CD4-positive, alpha-beta T cell (primary cell): Measurements from ENCODE around the gene KLKB1. TPM values are rescaled to one million over a fixed set of nuclear protein-coding genes. Genes with fewer than 3 reads are reported as not detected.
"Not testable (repeated sequence)": the region's sequence is repeated elsewhere in the genome, so short reads cannot be mapped to it uniquely, and the experiment has no call there.

Source experiments
- ATAC-seq: fragments of 200-7000 bp; cut with Tn5 transposase; one replicate; pipeline ENCODE4 v1.10.0; 2022; ENCODE audit warnings: mild to moderate bottlenecking; ENCODE audit not compliant: poor library complexity
- CTCF ChIA-PET: fragments of 350-600 bp; sonication (Branson Sonifier 250); formaldehyde crosslinking; loops from one replicate; lab custom pipeline; 2021; ENCODE audit warnings: antibody characterized with exemption, inconsistent platforms; lab: Charles Lee
- POLR2A ChIA-PET: fragments of 350-600 bp; sonication (Branson Sonifier 250); formaldehyde crosslinking; loops from one replicate; lab custom pipeline; 2021; ENCODE audit warnings: antibody characterized with exemption, inconsistent platforms; lab: Charles Lee
- DNase-seq, 14 experiments: peaks; one replicate each; pipeline ENCODE4 v3.0.0-alpha.2; 2013 to 2020; ENCODE audit warnings: mixed read lengths in 2 of 14
- H3K27ac ChIP-seq, 2 donors: one replicate each; pipeline versions ENCODE4 v1.5.1 to v1.7.0; 2013; ENCODE audit warnings: low read length in 2 of 2, low read depth in 1 of 2, mild to moderate bottlenecking in 1 of 2
- H3K27me3 ChIP-seq, 2 experiments: 1 replicate in 1 of 2; 2 replicates in 1 of 2; pipeline versions ENCODE4 v1.6.1 to v1.7.0; 2013; ENCODE audit warnings: low read length in 2 of 2, control low read depth in 1 of 2, mild to moderate bottlenecking in 1 of 2, moderate library complexity in 1 of 2; ENCODE audit not compliant: insufficient read depth in 2 of 2, control insufficient read depth in 1 of 2
- H3K36me3 ChIP-seq: one replicate; pipeline ENCODE4 v1.6.1; 2013; ENCODE audit warnings: low read length, control low read depth; ENCODE audit not compliant: insufficient read depth
- H3K4me1 ChIP-seq: one replicate; pipeline ENCODE4 v1.6.1; 2013; ENCODE audit warnings: low read length, control low read depth; ENCODE audit not compliant: insufficient read depth
- H3K4me3 ChIP-seq: one replicate; pipeline ENCODE4 v1.5.1; 2013; ENCODE audit warnings: mild to moderate bottlenecking, low read length, moderate library complexity
- H3K9me3 ChIP-seq, 2 experiments: 1 replicate in 1 of 2; 2 replicates in 1 of 2; pipeline versions ENCODE4 v1.6.1 to v1.7.0; 2013; ENCODE audit warnings: low read length in 2 of 2, mild to moderate bottlenecking in 2 of 2, control low read depth in 1 of 2, moderate library complexity in 1 of 2; ENCODE audit not compliant: control insufficient read depth in 1 of 2, insufficient read depth in 1 of 2
- H3K27ac Mint-ChIP-seq: one replicate; pipeline ENCODE4 v1.8.0; 2020; ENCODE audit warnings: mixed read lengths
- H3K27me3 Mint-ChIP-seq: one replicate; pipeline ENCODE4 v1.8.0; 2021; ENCODE audit warnings: mixed read lengths
- H3K36me3 Mint-ChIP-seq: one replicate; pipeline ENCODE4 v1.8.0; 2021; ENCODE audit warnings: low read depth, mixed read lengths
- H3K4me1 Mint-ChIP-seq: one replicate; pipeline ENCODE4 v1.8.0; 2021; ENCODE audit warnings: low read depth, mixed read lengths
- H3K4me3 Mint-ChIP-seq: one replicate; pipeline ENCODE4 v1.8.0; 2020; ENCODE audit warnings: mild to moderate bottlenecking, mixed read lengths
- H3K9me3 Mint-ChIP-seq: one replicate; pipeline ENCODE4 v1.8.0; 2020; ENCODE audit warnings: mixed read lengths
- CTCF ChIP-seq: fragments of 200-600 bp; IDR thresholded peaks from one replicate; pipeline ENCODE4 v1.8.0; 2022; ENCODE audit warnings: antibody characterized with exemption, mild to moderate bottlenecking
- intact Hi-C, 2 experiments: fragments of 100-400 bp; cut with DNase I in 1 of 2; cut with micrococcal nuclease in 1 of 2; formaldehyde crosslinking; loops; one replicate each; pipeline versions ENCODE4 v1.15.1 to v1.9.0; 2023 to 2025; cut with DNase I, micrococcal nuclease
- total RNA-seq, 174 experiments: library from RNA in 2 of 174; stranded (reverse) in 2 of 174; gene quantifications; one replicate each; pipeline ENCODE4 v1.2.3 and lab custom pipeline; 2021 to 2026

KLKB1 gene
- total RNA-seq, 2 experiments from 2014 or later = 1.2 TPM

GRCh38 chr4:186244835-186245234, 17.5 kb downstream of the KLKB1 start:
- ATAC-seq (no peak), DNase-seq (no peak)
- ChIA-PET POLR2A (no interaction called here), CTCF (no interaction called here)
- no peak overlapping the region for H3K27ac ChIP-seq
- no peaks in the 10 kb centered on the region for H3K36me3 ChIP-seq
- H3K36me3 Mint-ChIP-seq = peaks cover 21% of the 10 kb centered on the region
- intact Hi-C loops = no loop called here
- no peak overlapping the region for H3K4me3 Mint-ChIP-seq
- peaks cover 6% of the 10 kb centered on the region for H3K9me3 Mint-ChIP-seq
- H3K4me3 ChIP-seq = no peak overlapping the region
- H3K27me3 ChIP-seq = no peaks in the 10 kb centered on the region
- no peaks in the 10 kb centered on the region for H3K27me3 Mint-ChIP-seq
- TF ChIP-seq CTCF = no peak
- H3K4me1 Mint-ChIP-seq = no peaks in the 10 kb centered on the region
- H3K4me1 ChIP-seq = no peaks in the 10 kb centered on the region
- no peak overlapping the region for H3K27ac Mint-ChIP-seq
- H3K9me3 ChIP-seq = peaks cover 0 to 5% of the 10 kb centered on the region in 2 experiments

GRCh38 chr4:186247062-186247752, 19.9 kb downstream of the KLKB1 start:
- H3K27ac ChIP-seq, DNase-seq, H3K27me3 ChIP-seq, H3K9me3 ChIP-seq, H3K27me3 Mint-ChIP-seq, H3K4me3 ChIP-seq, CTCF ChIA-PET, H3K27ac Mint-ChIP-seq, ATAC-seq, H3K4me1 ChIP-seq, H3K4me3 Mint-ChIP-seq, H3K9me3 Mint-ChIP-seq, POLR2A ChIA-PET, H3K36me3 ChIP-seq, intact Hi-C loops, H3K4me1 Mint-ChIP-seq: not testable (repeated sequence)
- H3K36me3 Mint-ChIP-seq = peaks cover 19% of the 10 kb centered on the region

- no peak for TF ChIP-seq CTCF
- ATAC-seq (no peak), DNase-seq (no peak)
- Histone ChIP-seq H3K27me3 (no peaks in the 10 kb centered on the region), H3K9me3 (peaks cover 0 to 5% of the 10 kb centered on the region in 2 experiments), H3K4me1 (no peaks in the 10 kb centered on the region), H3K27ac (no peak overlapping the region), H3K36me3 (peaks cover 4% of the 10 kb centered on the region), H3K4me3 (no peak overlapping the region)
- Mint-ChIP-seq H3K36me3 (peaks cover 29% of the 10 kb centered on the region), H3K4me3 (no peak overlapping the region), H3K27ac (no peak overlapping the region), H3K9me3 (peaks cover 6% of the 10 kb centered on the region), H3K27me3 (no peaks in the 10 kb centered on the region), H3K4me1 (no peaks in the 10 kb centered on the region)
- intact Hi-C loops = no loop called here
- ChIA-PET CTCF (no interaction called here), POLR2A (no interaction called here)
These were observed 21.3 kb downstream of the KLKB1 start for GRCh38 chr4:186248643-186249042.
